HepG2 (cell line): Measurements from ENCODE around the gene LMBRD2. TPM values are rescaled to one million over a fixed set of nuclear protein-coding genes. Genes with fewer than 3 reads are reported as not detected.

Experiments
- ESRRA ChIP-seq: sonication (generic); formaldehyde crosslinking; IDR thresholded peaks from 2 replicates; pipeline ENCODE4 v1.5.1; 2020; ENCODE audit warnings: mild to moderate bottlenecking, low read depth, missing genetic modification reagents
- GZF1 ChIP-seq: sonication (generic); formaldehyde crosslinking; IDR thresholded peaks from 2 replicates; pipeline ENCODE4 v1.5.1; 2020; ENCODE audit warnings: mild to moderate bottlenecking, missing genetic modification reagents
- HDAC1 ChIP-seq: sonication (generic); formaldehyde crosslinking; IDR thresholded peaks from 2 replicates; pipeline ENCODE4 v1.5.1; 2020; ENCODE audit warnings: mild to moderate bottlenecking, missing genetic modification reagents
- HDAC2 ChIP-seq: sonication (generic); formaldehyde crosslinking; IDR thresholded peaks from 2 replicates; pipeline ENCODE4 v1.4.0; 2020; ENCODE audit warnings: missing genetic modification reagents
- MAFF ChIP-seq: IDR thresholded peaks from 2 replicates; pipeline ENCODE4 v1.6.1; 2011; ENCODE audit warnings: low read depth, low read length, improper control_type of control experiment
- MYNN ChIP-seq: sonication (generic); formaldehyde crosslinking; IDR thresholded peaks from 2 replicates; pipeline ENCODE4 v1.4.0; 2020; ENCODE audit warnings: mild to moderate bottlenecking, low read depth, missing genetic modification reagents
- NFYB ChIP-seq: sonication (generic); formaldehyde crosslinking; IDR thresholded peaks from 2 replicates; pipeline ENCODE4 v1.4.0; 2020; ENCODE audit warnings: missing genetic modification reagents
- NR2F1 ChIP-seq, 2 experiments: fragments of 450-650 bp in 1 of 2; formaldehyde crosslinking in 1 of 2; IDR thresholded peaks; 2 replicates each; pipeline versions ENCODE4 v1.5.0 to v1.6.1; 2016 to 2020; ENCODE audit warnings: mild to moderate bottlenecking in 1 of 2, missing compliant biosample characterization in 1 of 2, missing genetic modification reagents in 1 of 2, moderate library complexity in 1 of 2
- NR2F6 ChIP-seq, 2 experiments: IDR thresholded peaks; 2 replicates each; pipeline ENCODE4 v1.6.1; 2016; ENCODE audit warnings: antibody characterized with exemption in 1 of 2, mild to moderate bottlenecking in 1 of 2
- RARA ChIP-seq: IDR thresholded peaks from 2 replicates; pipeline ENCODE4 v1.6.1; 2016; ENCODE audit warnings: missing genetic modification reagents, missing compliant biosample characterization
- RFXANK ChIP-seq: IDR thresholded peaks from 2 replicates; pipeline ENCODE4 v1.6.1; 2016
- SP140L ChIP-seq: sonication (generic); formaldehyde crosslinking; IDR thresholded peaks from 2 replicates; pipeline ENCODE4 v1.4.0; 2020; ENCODE audit warnings: missing genetic modification reagents, borderline replicate concordance
- SP5 ChIP-seq: IDR thresholded peaks from 2 replicates; pipeline ENCODE4 v1.6.1; 2016; ENCODE audit warnings: low read depth, borderline replicate concordance
- U2AF2 ChIP-seq: fragments of 200-400 bp; formaldehyde crosslinking; IDR thresholded peaks from 2 replicates; pipeline ENCODE4 v1.6.1; 2017; ENCODE audit warnings: low read depth, mild to moderate bottlenecking, low read length
- ZC3H13 ChIP-seq: sonication (generic); formaldehyde crosslinking; IDR thresholded peaks from 2 replicates; pipeline ENCODE4 v1.8.1; 2023; ENCODE audit warnings: mild to moderate bottlenecking, missing genetic modification reagents, moderate library complexity
- ZFP36 ChIP-seq: fragments of 150-350 bp; IDR thresholded peaks from 2 replicates; pipeline ENCODE4 v1.6.1; 2018; ENCODE audit warnings: borderline replicate concordance, low read length, low read depth; ENCODE audit not compliant: partially characterized antibody
- ZFP90 ChIP-seq: sonication (generic); formaldehyde crosslinking; IDR thresholded peaks from 2 replicates; pipeline ENCODE4 v1.8.0; 2022; ENCODE audit warnings: missing genetic modification reagents, mild to moderate bottlenecking, inconsistent platforms, borderline replicate concordance
- ZNF232 ChIP-seq: sonication (generic); formaldehyde crosslinking; IDR thresholded peaks from 2 replicates; pipeline ENCODE4 v1.4.0; 2020; ENCODE audit warnings: missing genetic modification reagents, borderline replicate concordance
- ZNF451 ChIP-seq: sonication (generic); formaldehyde crosslinking; IDR thresholded peaks from 2 replicates; pipeline ENCODE4 v1.5.0; 2020; ENCODE audit warnings: mild to moderate bottlenecking, missing genetic modification reagents
- ZNF7 ChIP-seq: IDR thresholded peaks from 2 replicates; pipeline ENCODE4 v1.6.1; 2016; ENCODE audit warnings: missing biosample characterization, missing genetic modification reagents
- ZNF883 ChIP-seq: sonication (generic); formaldehyde crosslinking; IDR thresholded peaks from 2 replicates; pipeline ENCODE4 v1.5.1; 2020; ENCODE audit warnings: mild to moderate bottlenecking, missing genetic modification reagents; ENCODE audit errors: not compliant biosample characterization
- polyA plus RNA-seq, 8 experiments: library from polyadenylated mRNA; depleted of rRNA in 3 of 8; stranded (reverse) in 7 of 8; unstranded in 1 of 8; fragments of >200 nt; fragmentation: Illumina TruSeq in 4 of 8; extraction: Trizol in 4 of 8; gene quantifications; 2 replicates each; pipeline versions ENCODE4 v1.2.1 to v1.2.3, GENCODE V29; 2011 to 2016; ENCODE audit warnings: low read depth in 4 of 8, missing spikeins in 1 of 8, mixed read lengths in 1 of 8; ENCODE audit not compliant: insufficient read depth in 1 of 8
- total RNA-seq, 5 experiments: library from RNA; depleted of rRNA; stranded (reverse); fragments of >200 nt; fragmentation: Illumina TruSeq; extraction: Trizol; gene quantifications; 2 replicates each; pipeline ENCODE4 v1.2.3, GENCODE V29; 2016; ENCODE audit warnings: low read depth in 1 of 5
- TF ChIP-seq, protein P1 (sequence below): sonication (generic); formaldehyde crosslinking; IDR thresholded peaks from 2 replicates; pipeline ENCODE4 v1.4.0; 2020; ENCODE audit warnings: missing genetic modification reagents
- TF ChIP-seq, protein P2 (sequence below): IDR thresholded peaks from 2 replicates; pipeline ENCODE4 v1.6.1; 2016; ENCODE audit warnings: missing biosample characterization, missing genetic modification reagents, low read depth
- TF ChIP-seq, protein P3 (sequence below): sonication (generic); formaldehyde crosslinking; IDR thresholded peaks from 2 replicates; pipeline ENCODE4 v1.5.0; 2020; ENCODE audit warnings: missing genetic modification reagents
- TF ChIP-seq, protein P4 (sequence below): sonication (generic); formaldehyde crosslinking; IDR thresholded peaks from 2 replicates; pipeline ENCODE4 v1.4.0; 2020; ENCODE audit warnings: missing genetic modification reagents

The LMBRD2 gene
- total and polyA plus RNA-seq, 2 of the 13 experiments (the other 11 are each of a cell fraction or from before 2014, with no cell fraction given): 2.0 to 4.7 TPM

DNA sequence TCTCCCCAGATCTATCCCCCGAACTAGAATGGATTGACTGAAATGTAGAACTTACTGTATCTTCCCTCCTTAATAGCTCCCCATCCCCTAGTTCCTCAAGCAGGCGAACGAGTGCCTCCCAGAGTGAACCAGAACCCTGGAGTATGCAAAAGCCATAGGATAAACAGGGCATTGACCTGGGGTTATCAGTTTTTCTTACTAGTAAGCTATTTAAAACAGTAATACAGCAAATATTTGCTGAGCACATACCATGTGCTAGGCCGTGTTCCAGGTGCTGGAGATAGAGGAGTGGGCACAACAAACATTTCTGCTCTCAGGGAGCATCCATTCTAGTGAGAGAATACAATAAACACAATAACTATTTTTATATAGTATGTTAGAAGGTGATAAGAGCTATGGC, 2.0 kb upstream of the LMBRD2 start (continued):
- TF ChIP-seq, protein P1, sequence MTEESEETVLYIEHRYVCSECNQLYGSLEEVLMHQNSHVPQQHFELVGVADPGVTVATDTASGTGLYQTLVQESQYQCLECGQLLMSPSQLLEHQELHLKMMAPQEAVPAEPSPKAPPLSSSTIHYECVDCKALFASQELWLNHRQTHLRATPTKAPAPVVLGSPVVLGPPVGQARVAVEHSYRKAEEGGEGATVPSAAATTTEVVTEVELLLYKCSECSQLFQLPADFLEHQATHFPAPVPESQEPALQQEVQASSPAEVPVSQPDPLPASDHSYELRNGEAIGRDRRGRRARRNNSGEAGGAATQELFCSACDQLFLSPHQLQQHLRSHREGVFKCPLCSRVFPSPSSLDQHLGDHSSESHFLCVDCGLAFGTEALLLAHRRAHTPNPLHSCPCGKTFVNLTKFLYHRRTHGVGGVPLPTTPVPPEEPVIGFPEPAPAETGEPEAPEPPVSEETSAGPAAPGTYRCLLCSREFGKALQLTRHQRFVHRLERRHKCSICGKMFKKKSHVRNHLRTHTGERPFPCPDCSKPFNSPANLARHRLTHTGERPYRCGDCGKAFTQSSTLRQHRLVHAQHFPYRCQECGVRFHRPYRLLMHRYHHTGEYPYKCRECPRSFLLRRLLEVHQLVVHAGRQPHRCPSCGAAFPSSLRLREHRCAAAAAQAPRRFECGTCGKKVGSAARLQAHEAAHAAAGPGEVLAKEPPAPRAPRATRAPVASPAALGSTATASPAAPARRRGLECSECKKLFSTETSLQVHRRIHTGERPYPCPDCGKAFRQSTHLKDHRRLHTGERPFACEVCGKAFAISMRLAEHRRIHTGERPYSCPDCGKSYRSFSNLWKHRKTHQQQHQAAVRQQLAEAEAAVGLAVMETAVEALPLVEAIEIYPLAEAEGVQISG: no peak
- no peak for TF ChIP-seq SP140L (CRISPR knock-in tag)
- TF ChIP-seq HDAC1 (CRISPR knock-in tag): peak; percentile 61; the same call in 1 of the 2 replicates
- peak; percentile 88 for TF ChIP-seq HDAC2 (CRISPR knock-in tag)
- TF ChIP-seq ZNF883 (CRISPR knock-in tag): no peak
- no peak for TF ChIP-seq U2AF2
- no peak for TF ChIP-seq ZFP90 (CRISPR knock-in tag)
- TF ChIP-seq ZNF451: no peak
- TF ChIP-seq, protein P2, sequence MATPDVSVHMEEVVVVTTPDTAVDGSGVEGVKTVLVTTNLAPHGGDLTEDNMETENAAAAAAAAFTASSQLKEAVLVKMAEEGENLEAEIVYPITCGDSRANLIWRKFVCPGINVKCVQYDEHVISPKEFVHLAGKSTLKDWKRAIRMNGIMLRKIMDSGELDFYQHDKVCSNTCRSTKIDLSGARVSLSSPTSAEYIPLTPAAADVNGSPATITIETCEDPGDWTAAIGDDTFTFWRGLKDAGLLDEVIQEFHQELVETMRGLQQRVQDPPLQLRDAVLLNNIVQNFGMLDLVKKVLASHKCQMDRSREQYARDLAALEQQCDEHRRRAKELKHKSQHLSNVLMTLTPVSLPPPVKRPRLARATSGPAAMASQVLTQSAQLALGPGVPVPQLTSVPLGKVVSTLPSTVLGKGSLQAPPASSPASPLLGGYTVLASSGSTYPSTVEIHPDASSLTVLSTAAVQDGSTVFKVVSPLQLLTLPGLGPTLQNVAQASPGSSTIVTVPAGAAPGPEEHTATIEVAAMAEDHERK (CRISPR knock-in tag): no peak
- TF ChIP-seq SP5 (CRISPR knock-in tag): no peak
- TF ChIP-seq MYNN (CRISPR knock-in tag): no peak
- TF ChIP-seq ZC3H13 (CRISPR knock-in tag): no peak
- peak; percentile 88 for TF ChIP-seq RARA (CRISPR knock-in tag)
- no peak for TF ChIP-seq ZNF232
- no peak for TF ChIP-seq RFXANK (CRISPR knock-in tag)
- peak; percentile 87 for TF ChIP-seq MAFF
- TF ChIP-seq NR2F6 (IDR thresholded peaks at IDR 0.05): peak; percentile 95
- peak; percentile 94 for TF ChIP-seq NR2F6 (CRISPR knock-in tag; IDR thresholded peaks at IDR 0.05)
- TF ChIP-seq, protein P3, sequence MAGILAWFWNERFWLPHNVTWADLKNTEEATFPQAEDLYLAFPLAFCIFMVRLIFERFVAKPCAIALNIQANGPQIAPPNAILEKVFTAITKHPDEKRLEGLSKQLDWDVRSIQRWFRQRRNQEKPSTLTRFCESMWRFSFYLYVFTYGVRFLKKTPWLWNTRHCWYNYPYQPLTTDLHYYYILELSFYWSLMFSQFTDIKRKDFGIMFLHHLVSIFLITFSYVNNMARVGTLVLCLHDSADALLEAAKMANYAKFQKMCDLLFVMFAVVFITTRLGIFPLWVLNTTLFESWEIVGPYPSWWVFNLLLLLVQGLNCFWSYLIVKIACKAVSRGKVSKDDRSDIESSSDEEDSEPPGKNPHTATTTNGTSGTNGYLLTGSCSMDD: no peak
- no peak for TF ChIP-seq NFYB (CRISPR knock-in tag)
- TF ChIP-seq NR2F1 (CRISPR knock-in tag; IDR thresholded peaks at IDR 0.05): peak; percentile 48 to 92; a peak in 3 of 4 replicates
- TF ChIP-seq GZF1 (CRISPR knock-in tag): no peak
- TF ChIP-seq, protein P4, sequence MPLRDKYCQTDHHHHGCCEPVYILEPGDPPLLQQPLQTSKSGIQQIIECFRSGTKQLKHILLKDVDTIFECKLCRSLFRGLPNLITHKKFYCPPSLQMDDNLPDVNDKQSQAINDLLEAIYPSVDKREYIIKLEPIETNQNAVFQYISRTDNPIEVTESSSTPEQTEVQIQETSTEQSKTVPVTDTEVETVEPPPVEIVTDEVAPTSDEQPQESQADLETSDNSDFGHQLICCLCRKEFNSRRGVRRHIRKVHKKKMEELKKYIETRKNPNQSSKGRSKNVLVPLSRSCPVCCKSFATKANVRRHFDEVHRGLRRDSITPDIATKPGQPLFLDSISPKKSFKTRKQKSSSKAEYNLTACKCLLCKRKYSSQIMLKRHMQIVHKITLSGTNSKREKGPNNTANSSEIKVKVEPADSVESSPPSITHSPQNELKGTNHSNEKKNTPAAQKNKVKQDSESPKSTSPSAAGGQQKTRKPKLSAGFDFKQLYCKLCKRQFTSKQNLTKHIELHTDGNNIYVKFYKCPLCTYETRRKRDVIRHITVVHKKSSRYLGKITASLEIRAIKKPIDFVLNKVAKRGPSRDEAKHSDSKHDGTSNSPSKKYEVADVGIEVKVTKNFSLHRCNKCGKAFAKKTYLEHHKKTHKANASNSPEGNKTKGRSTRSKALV (CRISPR knock-in tag): no peak
- TF ChIP-seq ZFP36: no peak
- no peak for TF ChIP-seq ESRRA (CRISPR knock-in tag)
- TF ChIP-seq ZNF7: no peak
